Ecto neural progenitor cell (in vitro differentiated cells): ENCODE data around the gene PLCL2.

ENCODE experiments used
- DNase-seq: peaks from one replicate; pipeline ENCODE4 v3.0.0-alpha.2; 2018; ENCODE audit warnings: low spot score

Gene PLCL2

DNA sequence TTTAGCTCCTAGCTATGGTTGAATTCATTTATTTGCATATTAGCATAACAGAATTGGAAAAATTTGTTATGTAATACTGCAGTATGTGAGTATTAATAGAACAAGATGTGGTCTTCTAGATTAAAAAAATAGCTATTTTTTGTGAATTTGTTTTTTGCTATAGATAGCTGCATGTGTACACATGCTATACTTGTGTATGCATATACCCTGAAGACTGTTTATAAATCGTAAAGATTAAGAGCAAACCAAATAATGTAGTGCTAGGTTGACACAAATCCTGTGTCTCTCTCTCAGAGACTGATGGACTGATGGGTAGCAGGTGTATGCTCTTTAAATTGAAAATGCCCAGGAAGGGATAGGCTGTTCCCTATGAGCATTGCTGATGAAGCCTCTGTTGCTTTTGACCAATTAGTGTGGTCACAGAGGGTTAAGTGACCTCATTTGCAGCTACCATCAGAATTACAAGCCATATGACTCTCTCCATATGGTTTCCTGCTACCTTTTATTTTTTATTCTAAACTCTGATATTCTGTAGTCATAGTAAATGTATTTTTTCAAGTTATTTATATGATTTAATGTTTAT, 9.0 kb downstream of the PLCL2 start:
- no peak for DNase-seq

GRCh38 chr3:16896094-16896627, 11.4 kb downstream of the PLCL2 start:
- DNase-seq = no peak

DNA sequence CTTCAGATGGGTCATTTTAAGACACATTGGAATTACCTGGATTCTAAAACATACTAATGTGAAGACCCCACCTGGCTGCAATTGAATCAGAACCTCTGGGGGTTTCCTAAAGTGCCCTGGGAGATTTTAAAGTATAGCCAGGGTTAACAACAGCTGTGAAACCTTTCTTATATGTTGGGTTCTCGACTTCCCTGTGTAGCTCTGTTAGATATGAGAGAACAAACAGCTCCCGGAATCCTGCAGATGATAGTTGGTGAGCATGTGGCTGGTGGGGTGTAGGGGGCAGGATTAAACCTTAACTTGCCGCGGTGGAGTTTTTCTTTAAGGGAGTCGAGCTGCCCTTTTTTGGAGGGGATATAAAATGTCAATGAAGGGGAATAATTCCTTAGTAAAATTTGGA, 12.1 kb downstream of the PLCL2 start:
- no peak for DNase-seq

DNA sequence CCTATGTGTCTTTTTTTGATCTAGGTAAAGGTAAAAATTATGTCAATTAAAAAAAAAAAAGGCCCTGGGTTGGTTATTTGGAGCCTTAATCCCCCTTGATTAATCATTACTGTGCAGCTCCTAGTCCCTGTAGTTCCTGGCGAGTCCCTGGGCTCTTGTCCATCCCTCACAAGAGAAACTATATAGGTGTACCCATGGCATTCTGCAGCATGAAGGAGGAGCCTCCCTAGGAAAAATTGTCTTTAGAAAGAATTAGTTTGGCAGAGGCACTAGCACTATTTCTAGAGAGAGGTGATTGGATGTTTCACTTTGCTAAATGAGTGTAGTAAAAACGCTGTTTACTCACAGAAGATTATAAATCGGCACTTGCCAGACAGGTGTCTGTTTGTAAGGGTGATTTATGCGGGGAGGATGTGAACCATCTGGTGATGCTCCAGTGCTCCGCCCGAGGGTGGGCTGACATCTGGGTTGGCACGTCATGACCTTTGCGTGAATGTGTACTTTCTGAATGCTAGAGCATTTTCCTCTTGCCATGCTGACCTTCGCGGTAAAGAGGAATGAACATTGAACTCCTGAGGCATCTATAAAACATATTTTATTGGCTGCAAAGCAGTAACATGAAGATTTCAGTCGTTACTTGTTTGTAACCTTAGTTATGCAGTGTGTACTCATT, 12.6 kb downstream of the PLCL2 start:
- DNase-seq = no peak

DNA sequence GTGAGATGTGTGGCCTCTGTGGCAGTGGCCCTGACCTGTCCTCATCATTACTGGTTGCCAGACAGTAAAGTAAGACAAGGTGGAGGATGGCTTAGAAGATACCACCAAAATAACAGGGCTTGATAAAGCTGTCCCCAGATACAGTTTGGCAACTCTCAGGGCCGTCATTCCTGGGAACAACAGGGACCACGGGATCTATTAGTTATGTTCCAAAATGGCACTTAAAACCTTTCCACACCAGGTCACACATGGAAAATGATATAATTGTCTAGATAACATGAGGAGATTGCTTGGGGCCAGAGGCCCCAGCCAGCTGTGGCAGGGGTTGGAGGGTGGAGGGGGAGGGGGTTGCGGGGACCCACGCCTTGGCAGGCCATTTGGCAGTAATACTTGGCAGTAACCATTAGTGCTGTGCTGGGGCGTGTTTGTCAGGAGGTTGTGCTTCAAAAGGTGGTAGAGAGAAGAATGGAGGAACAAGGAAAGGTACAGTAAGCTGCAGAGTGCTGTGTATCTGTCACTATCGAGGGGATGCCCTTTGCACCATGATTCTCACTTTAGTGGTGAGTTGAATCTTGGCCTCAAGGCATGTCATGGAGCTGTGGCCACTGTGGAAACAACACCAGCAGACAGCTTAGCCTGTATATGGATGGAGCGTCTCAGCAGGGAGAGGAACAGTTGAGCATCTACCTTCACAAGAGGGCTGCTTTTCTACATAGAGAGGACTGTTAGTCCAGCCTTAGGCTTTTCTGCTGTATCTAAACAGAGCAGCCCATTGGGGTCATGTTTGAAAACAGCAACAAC, 14.0 kb downstream of the PLCL2 start:
- DNase-seq = no peak

GRCh38 chr3:16899919-16900318, 15.2 kb downstream of the PLCL2 start:
- DNase-seq = no peak

DNA sequence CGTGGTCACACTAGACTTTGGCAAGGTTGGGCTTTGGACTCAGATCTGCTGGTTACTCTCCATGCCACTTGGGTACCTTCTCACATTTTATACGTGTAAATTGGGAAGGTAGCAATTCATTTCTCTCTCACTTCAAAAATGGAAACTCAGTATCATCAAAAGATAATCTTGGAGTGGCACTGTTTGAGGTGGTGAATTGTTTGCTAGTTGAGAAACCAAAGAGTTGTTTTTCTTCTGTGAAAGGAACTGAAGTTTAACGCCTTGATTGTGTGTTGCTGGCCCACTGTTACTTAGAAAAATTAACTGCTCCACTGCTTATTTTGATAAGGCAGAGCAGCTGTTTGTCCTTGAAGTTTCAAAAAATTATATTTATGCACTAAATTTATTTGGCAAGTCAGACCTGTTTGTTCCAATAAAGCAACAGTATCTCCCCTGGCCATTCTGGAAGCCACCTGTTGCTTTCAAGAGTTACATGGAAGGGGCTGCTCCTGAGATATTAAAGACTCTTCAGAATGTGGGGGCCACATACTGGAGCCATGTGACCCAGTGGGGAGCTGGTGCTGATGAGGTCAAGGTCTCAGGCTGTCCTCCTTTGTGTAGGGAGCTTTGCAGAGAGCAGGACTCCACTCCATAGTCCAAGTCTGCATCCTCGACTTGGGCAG, 16.2 kb downstream of the PLCL2 start:
- DNase-seq = no peak

GRCh38 chr3:16904423-16905417, 20.0 kb downstream of the PLCL2 start:
- no peak for DNase-seq

- no peak for DNase-seq
Measured at GRCh38 chr3:16905704-16906103, 20.9 kb downstream of the PLCL2 start.

DNA sequence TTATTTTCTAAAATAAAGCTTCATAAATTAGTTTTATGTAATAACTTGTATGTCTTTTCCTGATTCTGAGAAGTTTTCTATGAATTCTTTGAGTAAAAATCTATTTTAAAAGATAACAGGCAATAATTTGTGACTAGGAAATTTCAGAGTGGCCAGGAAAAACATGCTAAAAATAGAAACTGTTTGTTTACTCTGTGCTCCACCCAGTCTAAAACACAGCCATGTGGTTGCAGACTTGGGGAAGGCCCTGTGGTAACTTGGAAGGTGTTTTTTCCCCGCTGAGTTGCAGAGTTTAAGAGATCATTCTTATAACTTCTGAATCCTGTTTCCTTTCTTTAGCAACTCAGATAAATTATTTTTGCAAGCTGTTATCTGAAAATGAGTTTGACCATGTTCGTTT, 21.9 kb downstream of the PLCL2 start:
- DNase-seq = no peak

DNA sequence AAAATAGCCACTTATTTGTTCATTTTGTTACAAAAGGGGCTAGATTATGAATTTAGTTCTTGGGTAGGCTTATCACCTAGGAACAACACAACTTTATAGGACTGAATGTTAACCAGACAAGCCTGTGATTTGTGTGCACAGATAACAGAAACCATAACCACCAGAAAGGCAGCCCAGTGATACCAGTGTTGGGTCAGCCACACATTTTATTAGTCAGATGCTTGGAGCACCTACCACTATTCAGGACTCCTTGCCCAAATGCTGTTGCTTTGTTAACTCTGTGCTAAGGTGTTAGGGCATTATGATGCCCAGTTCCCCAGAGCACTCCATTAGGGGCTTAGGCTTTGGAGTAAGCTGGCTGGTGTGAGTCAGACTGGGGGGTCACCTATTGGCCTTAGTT, 22.5 kb downstream of the PLCL2 start:
- no peak for DNase-seq

- no peak for DNase-seq
Measured at GRCh38 chr3:16908016-16908807, 23.5 kb downstream of the PLCL2 start.

GRCh38 chr3:16908896-16909295, 24.1 kb downstream of the PLCL2 start:
- DNase-seq = no peak

- no peak for DNase-seq
Measured at GRCh38 chr3:16909802-16910201, 25.0 kb downstream of the PLCL2 start.

DNA sequence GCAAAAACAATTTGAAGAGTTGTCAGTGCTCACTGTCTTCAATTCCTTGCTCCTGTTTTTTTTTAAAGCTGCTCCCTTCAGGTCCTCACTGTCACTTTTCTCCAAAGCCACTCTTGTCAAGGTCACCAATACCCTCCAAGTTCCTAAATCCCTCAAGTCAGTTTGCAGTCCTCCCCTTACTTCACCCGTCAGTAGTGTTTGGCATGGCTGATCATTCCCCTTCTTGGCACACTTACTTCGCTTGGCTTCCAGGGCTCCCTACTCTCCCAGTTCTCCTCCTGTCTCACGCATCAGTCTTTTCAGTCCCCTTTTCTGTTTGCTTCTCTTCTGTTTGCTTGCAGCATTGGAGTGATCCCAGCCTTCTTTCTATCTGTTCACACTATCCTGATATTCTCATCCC, 25.5 kb downstream of the PLCL2 start:
- DNase-seq = no peak

DNA sequence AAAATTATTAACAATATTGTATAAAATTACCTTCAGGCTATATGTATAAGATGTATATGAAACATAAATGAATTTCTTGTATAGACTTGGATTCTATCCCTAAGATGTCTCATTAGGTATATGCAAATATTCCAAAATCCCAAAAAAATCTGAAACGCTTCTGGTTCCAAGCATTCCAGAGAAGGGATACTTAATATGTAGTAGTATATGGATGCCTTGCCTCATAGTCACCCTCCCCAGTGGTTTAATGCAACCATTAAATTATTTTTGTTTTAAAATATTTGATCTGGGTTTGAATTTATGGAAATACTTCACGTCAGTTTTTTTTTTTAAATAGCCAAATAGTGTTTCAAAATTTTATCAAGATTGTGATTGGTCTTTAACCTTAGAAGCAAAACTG, 27.2 kb downstream of the PLCL2 start:
- DNase-seq = no peak

DNA sequence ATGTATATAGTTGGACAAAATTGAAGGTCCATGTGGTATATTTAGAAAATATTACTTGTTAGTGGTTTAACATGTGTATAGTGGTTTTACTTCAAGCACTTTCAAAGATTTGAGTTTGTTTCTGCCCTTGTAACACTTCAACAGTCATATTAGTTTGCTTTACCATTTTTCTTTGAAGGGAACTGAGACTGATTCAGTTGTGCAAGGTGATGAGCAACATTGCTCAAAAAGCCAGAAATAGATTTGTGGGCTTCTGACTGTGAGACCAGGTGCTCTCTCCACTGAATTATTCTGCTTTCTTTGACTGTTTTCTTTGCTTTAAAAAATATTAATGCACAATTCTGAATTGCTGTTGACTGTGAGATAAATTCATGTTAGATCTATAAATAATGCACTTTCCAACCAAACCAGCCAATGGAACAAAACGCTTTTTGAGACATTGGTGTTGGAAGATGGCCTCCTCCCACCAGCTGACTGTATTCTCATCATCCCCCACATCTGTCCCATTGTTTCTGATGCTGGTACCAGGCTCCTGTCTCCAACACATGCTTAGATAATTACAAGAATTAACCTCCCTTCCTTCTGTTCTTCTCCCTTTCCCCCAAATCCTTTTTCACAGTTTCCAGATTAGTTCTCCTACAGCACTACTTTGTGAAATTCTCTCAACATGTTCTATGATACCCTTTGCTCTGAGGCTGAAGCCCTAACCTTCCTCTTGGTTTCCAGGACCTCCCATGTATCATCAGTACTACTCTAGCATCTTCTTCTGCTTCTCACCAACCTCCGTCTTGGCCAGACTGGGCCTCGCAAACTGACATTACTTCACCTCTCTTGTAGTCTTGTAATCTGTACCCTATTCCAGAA, 27.9 kb downstream of the PLCL2 start:
- no peak for DNase-seq

DNA sequence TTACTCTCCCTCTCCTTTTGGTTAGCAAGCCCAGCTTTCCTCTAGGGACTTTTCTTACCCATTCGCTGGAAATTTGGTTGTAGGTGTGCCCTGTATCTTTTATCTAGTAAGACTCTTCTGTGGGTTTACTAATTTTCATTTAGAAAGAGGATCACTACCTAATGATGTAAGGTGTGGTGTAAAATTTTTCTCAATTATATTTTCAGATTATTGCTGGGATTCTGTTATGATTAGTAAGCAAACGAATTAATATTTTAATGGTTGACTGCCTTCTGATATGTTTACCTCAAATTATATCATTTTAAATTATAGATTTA, 28.5 kb downstream of the PLCL2 start:
- no peak for DNase-seq

DNA sequence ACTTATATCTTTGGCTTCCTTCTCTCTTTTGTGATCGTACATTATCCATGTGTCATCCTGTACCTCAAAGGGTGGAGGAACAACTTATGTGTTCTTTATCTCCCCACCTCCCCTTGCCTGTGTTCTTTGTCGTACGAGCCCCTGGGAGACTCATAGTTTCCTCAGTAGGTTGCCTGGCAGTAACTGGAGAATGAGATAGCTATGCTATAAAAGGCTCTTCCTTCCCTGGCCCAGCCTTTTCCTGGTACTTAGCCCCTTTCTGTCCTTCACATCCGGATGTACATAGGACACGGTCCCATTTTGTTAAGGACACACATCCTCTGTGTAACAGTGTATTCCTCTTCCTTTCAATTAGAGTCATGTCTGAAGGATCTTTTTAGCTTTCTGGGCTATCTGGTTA, 32.1 kb downstream of the PLCL2 start:
- DNase-seq = no peak
